ENCODE results near the gene NTM. TPM values are rescaled to one million over a fixed set of nuclear protein-coding genes. Genes with fewer than 3 reads are reported as not detected.

Gene NTM
- total and polyA plus RNA-seq, 7 donors = 0.07 to 1.1 (median 0.22) TPM; not detected in 2

- peaks cover 0 to 2% (median 0%) of the 10 kb centered on the region in 3 donors for H3K27me3 ChIP-seq (ENCODE audit: insufficient read depth in 3 of 3, low read length in 2 of 3)
- H3K27ac ChIP-seq = no peak overlapping the region
- peaks cover 19% of the 10 kb centered on the region for H3K9me3 ChIP-seq
- H3K4me1 ChIP-seq = no peaks in the 10 kb centered on the region
- ATAC-seq = no peak
- no peak overlapping the region for H3K4me3 ChIP-seq
- 22 to 42% (median 25%) methylated on average over 1 of the region's 1 CpG for WGBS, 3 donors
- TF ChIP-seq, protein P1, sequence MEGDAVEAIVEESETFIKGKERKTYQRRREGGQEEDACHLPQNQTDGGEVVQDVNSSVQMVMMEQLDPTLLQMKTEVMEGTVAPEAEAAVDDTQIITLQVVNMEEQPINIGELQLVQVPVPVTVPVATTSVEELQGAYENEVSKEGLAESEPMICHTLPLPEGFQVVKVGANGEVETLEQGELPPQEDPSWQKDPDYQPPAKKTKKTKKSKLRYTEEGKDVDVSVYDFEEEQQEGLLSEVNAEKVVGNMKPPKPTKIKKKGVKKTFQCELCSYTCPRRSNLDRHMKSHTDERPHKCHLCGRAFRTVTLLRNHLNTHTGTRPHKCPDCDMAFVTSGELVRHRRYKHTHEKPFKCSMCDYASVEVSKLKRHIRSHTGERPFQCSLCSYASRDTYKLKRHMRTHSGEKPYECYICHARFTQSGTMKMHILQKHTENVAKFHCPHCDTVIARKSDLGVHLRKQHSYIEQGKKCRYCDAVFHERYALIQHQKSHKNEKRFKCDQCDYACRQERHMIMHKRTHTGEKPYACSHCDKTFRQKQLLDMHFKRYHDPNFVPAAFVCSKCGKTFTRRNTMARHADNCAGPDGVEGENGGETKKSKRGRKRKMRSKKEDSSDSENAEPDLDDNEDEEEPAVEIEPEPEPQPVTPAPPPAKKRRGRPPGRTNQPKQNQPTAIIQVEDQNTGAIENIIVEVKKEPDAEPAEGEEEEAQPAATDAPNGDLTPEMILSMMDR (IDR thresholded peaks at IDR 0.05) = no peak
- no peak for DNase-seq
- H3K36me3 ChIP-seq (ENCODE audit: insufficient read depth in 1 of 2, low read depth in 1 of 2) = no peaks in the 10 kb centered on the region
- intact Hi-C loops (cut with DNase I) = no loop called here
Measured at GRCh38 chr11:132080127-132080526, 709.7 kb downstream of the NTM start.

DNA sequence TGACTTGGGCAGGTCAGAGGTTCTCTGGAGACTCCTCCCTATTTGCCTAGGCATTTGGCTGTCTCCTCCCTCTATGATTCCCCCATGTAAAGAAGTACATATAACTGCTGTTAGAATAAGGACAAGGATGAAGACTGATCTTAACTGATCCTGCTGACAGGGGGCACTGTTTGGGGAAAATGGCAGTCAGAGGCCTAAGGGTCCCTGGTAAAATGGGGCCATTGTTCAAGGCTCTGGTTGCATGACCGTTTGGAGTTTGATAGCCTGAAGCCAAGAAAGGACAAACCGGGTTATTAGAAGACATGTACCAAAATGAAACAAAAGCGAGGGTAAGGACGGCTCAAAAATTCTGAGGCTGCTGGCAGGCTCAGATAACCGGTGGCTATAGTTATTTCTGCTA lies 712.2 kb downstream of the NTM start:
- TF ChIP-seq, protein P1 (IDR thresholded peaks at IDR 0.05) = no peak
- H3K27me3 ChIP-seq (ENCODE audit: insufficient read depth in 3 of 3, low read length in 2 of 3) = peaks cover 0 to 2% (median 0%) of the 10 kb centered on the region in 3 donors
- peaks cover 31% of the 10 kb centered on the region for H3K9me3 ChIP-seq
- H3K4me3 ChIP-seq = no peak overlapping the region
- no peaks in the 10 kb centered on the region for H3K4me1 ChIP-seq
- no peak overlapping the region for H3K27ac ChIP-seq
- no peak for ATAC-seq
- no peaks in the 10 kb centered on the region for H3K36me3 ChIP-seq (ENCODE audit: insufficient read depth in 1 of 2, low read depth in 1 of 2)
- 75 to 91% (median 89%) methylated on average over 5 of the region's 5 CpGs for WGBS, 3 donors
- intact Hi-C loops (cut with DNase I) = no loop called here
- no peak for DNase-seq

DNA sequence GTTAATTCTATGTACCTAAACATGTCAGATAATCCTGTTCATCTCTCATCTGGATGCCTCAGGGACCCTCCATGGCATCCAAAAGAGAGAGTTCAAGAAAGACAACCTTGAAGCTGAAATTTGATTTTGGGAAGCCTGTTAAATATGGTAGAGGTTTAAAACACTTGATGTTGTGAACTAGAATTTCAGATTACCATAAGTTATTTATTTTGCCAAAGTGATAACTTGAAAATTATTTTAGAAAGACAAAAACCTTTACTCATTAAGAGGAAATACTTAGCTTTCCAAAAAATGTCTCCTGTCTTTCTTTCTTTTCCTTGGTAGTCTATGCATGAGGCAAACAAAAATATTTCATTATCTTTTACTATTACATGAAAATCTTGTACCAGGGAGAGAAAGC lies 714.0 kb downstream of the NTM start:
- no peaks in the 10 kb centered on the region for H3K4me1 ChIP-seq
- TF ChIP-seq, protein P1 (IDR thresholded peaks at IDR 0.05) = no peak
- no peaks in the 10 kb centered on the region for H3K36me3 ChIP-seq (ENCODE audit: insufficient read depth in 1 of 2, low read depth in 1 of 2)
- DNase-seq (no peak), ATAC-seq (no peak)
- intact Hi-C loops (cut with DNase I) = no loop called here
- H3K4me3 ChIP-seq = no peak overlapping the region
- H3K9me3 ChIP-seq = peaks cover 31% of the 10 kb centered on the region
- H3K27me3 ChIP-seq (ENCODE audit: insufficient read depth in 3 of 3, low read length in 2 of 3) = no peaks in the 10 kb centered on the region
- no peak overlapping the region for H3K27ac ChIP-seq

DNA sequence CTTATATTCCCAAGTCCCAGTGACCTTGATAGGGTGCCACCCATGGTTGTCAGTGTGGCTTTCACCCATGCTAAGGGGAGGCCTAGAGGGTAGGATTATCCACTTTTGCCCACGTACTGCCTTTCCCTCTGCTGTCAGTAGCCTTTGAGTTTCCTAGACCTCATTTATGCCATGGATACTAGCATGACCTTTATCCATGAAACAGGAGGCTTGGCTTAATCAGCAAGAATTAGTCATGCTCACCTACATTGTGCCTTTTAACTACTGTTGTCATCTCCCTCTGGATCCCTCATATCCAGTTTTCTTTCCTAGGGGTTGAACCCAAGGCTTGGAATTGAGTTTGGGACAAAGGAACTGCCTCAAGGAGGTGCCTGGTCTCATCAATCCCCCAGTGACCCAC lies 716.7 kb downstream of the NTM start:
- Histone ChIP-seq H3K27ac (no peak overlapping the region), H3K4me1 (no peaks in the 10 kb centered on the region), H3K4me3 (no peak overlapping the region), H3K27me3 (ENCODE audit: insufficient read depth in 3 of 3, low read length in 2 of 3) (no peaks in the 10 kb centered on the region), H3K9me3 (peaks cover 31% of the 10 kb centered on the region), H3K36me3 (ENCODE audit: insufficient read depth in 1 of 2, low read depth in 1 of 2) (no peaks in the 10 kb centered on the region)
- TF ChIP-seq, protein P1 (IDR thresholded peaks at IDR 0.05) = no peak
- intact Hi-C loops (cut with DNase I) = no loop called here
- DNase-seq (no peak), ATAC-seq (no peak)
- WGBS, 3 donors = 73 to 88% (median 76%) methylated on average over 1 of the region's 1 CpG

- peaks cover 28% of the 10 kb centered on the region for H3K9me3 ChIP-seq
Measured at GRCh38 chr11:132088551-132088950, 718.1 kb downstream of the NTM start.

More at GRCh38 chr11:132088551-132088950, 718.1 kb downstream of the NTM start:
- Histone ChIP-seq H3K36me3 (ENCODE audit: insufficient read depth in 1 of 2, low read depth in 1 of 2) (no peaks in the 10 kb centered on the region), H3K4me1 (no peaks in the 10 kb centered on the region), H3K27ac (no peak overlapping the region), H3K4me3 (no peak overlapping the region), H3K27me3 (ENCODE audit: insufficient read depth in 3 of 3, low read length in 2 of 3) (peaks cover 0 to 3% (median 0%) of the 10 kb centered on the region in 3 donors)
- intact Hi-C loops (cut with DNase I) = no loop called here
- TF ChIP-seq, protein P1 (IDR thresholded peaks at IDR 0.05) = no peak
- no peak for ATAC-seq
- WGBS, 3 donors = 91 to 96% (median 91%) methylated on average over 3 of the region's 3 CpGs
- DNase-seq = no peak

Measured in psoas muscle (tissue), 8 donors.